GM19023 (cell line): ENCODE measurements around the gene CORO6.

Experiments used
- ATAC-seq: cut with Tn5 transposase; IDR thresholded peaks from one replicate; pipeline ENCODE4 v1.9.1; 2021; ENCODE audit warnings: mild to moderate bottlenecking, moderate library complexity; ENCODE audit not compliant: unreplicated experiment

Gene CORO6

DNA sequence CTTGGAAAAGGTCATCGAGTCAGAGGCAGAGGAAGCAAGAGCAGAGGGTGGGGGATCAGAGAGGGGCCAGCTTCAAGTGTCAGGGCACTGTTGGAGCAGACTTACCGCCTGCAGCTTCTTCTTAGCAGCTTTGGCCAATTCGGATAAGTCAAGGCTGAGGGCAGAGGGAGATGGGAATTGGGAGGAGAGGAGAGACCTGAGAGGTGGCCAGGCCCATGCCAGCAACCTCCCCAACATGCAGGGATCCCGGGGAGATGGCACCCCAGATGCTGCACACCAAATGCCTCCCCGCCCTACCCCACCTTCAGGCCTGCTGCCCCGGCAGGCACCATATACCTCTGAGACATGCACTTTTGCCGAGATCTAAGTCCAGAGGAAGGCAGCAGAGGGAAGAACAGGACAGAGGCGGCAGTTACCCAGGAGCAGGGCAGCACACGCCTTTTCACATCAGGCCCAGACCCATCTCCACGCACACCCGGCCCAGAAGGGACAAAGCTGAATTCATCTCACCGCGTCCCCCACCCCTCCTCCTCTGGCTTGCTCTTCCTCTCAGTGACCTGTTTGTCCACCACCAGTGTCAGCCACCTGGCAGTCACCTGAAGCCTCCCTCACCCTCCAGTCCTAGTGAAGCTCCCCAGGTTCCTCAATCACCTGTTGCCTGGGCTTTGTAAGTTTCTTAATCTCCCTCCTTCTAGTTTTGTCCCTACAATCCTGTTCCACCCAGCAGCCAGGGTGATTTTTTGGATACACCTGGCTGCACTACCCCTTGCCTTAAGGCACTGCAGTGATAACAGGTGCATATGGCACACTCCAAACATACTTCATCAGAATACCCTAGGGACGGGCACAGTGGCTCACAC, 43.9 kb downstream of the CORO6 start:
- ATAC-seq, result no peak

DNA sequence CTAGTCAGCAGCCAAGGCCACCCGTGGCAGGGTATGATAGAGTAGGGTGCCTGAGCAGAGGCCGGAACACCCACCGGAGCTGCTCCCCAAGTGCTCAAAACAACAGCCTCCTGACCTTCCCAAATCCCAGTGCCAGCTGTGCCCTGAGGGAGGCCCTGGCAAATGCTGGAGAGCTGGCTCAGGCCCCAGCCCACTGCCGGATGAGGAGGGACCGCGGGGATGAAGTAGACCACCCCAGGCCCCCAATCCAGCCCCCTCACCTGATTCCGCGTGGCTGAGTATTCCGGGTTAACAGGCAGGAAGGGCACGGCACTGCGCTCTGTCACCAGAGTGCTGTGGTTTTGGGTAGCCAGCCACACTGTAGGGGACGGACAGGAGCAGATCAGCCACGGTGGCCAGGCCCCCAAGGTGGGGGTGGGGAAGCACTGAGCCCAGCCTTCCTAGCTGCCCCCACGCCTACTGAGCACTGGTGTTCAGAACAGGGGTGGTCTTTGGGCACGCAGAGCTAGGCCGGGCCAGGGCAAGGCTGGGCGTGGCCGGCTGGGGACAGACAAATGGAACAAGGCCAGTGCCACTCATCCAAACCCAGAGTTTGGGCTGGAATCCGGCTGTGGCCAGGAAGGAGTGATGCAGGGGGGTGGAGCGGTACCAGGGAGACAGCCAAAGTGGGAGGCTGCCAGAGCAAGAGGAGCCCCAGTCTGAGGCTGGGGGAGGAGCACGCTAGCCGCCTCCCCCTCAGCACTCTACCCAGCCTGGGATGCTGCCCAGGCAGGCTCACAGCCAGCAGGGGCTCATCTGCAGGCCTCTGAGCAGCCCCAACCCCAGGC, 45.1 kb downstream of the CORO6 start:
- ATAC-seq, result no peak

DNA sequence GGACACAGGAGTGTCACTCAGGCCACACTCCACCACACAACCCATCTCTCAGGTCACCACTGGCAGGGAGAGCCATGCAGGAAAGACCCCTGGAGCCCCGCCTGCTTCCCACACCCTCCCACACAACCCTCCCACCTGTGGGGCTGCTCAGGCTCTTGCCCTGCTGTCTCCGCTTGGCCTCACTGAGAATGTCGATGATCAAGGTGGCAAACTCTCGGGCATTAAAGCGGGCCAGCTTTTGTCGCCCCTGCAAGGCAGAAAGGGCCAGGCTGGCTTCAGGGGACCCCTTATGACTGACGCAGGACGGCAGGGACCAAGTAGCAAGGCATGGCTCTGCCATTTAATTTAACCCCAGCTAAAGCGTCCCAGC, 45.7 kb downstream of the CORO6 start:
- ATAC-seq, result no peak

DNA sequence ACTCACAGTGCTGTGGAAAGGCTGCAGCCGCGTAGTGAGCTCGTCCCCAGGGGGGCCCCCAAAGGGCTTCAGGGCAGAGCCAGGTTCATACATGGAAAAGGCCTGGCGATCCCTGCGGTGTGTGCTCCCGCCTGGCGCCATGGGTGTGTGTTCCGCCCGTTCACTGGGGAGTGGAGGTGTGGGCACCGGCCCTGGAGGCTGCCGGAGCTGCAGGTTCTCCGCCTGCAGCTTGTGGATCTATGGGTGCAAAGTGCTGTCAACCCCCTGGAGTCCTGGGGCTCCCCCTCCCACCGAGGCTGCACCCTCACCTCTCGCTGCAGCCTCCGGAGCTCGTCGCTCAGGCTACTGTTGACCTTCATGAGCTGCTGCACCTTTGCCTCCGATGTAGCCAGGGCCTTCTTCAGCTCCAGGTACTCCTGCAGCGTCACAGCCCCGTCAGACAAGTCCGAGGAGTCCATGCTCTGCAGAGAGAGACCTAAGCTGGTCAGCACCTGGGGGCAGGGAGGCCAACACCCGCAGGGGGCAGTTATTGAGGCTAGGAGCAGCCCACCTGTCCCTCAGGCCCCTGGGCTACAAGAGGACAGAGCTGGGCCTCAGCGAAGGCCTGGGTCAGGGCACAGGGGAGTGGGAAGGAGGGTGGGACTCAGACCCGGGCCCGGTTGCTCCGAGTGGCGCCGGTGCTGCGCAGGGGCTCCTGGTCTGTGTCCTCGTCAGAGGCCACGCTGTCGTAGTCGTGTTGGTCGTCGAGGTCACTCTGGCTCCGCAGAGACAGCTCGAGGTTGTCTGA, 46.3 kb downstream of the CORO6 start:
- ATAC-seq, result no peak

DNA sequence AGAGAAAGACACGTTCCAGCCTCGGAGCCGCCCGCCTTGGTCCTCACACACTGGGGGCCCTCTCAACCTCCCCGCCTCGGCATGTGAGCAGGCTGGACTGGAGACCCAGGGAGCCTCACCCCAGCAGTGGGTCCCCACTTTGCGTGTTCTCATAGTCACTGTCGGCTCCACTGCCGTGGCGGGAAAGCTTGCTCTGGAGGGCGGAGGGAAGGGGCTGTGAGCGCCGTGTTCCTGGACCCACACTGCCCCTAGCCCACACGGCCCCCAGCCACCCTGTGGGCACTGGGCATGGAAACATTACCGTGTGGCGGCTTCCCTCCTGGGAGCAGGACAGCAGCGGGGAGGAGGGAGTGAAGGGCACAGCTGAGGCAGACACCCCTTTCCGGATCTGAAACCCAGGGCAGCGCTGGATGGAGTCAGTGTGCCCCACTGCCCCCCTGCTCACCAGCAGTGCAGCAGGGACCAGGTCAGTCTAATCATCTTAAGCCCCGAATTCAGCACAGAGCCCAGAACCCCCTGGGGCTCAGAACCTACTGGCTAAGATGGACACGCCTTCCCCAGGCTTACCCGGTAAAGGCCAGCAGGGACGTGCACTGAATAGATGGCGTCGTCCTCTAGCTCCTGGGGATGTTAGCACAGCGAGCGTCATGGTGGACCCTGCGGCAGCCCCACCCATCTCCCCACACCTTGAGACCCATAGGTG, 47.0 kb downstream of the CORO6 start:
- ATAC-seq, result no peak

DNA sequence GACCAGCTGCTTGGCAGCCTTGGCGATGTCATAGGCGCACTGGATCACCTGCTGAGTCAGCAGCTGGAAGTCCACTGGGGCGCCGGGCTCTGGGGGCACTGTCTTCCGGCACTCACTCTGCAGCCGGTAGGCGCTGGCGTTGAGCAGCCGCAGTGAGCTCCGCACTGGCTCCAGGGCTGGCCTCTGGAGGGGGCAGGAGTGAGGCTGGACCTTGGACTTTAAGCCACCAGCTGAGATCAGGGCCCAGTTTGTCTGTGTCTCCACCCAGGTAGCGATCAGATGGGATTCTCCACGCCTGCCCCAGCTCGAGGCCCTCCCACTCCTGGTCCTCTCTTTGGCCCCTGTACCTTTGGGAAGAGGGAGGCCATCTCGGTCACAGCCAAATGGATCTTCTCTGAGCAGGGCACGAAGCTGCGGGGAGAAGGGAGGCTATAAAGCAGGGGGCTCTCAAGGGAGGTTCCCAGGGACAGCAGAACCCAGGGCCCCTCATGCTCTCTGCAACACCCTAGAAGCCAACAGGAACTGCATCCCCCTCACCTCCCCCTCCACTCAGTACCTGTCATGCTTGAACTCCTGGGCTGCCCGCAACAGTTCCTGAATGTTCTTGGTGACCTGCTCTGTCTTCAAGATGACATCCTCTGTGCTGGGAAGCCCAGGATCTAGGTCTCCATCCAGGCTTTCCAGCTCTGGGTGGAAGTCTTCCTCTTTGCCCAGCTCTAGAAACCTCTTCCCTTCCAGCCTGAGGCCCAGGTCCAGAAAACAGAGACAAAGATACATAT, 47.8 kb downstream of the CORO6 start:
- no peak for ATAC-seq

DNA sequence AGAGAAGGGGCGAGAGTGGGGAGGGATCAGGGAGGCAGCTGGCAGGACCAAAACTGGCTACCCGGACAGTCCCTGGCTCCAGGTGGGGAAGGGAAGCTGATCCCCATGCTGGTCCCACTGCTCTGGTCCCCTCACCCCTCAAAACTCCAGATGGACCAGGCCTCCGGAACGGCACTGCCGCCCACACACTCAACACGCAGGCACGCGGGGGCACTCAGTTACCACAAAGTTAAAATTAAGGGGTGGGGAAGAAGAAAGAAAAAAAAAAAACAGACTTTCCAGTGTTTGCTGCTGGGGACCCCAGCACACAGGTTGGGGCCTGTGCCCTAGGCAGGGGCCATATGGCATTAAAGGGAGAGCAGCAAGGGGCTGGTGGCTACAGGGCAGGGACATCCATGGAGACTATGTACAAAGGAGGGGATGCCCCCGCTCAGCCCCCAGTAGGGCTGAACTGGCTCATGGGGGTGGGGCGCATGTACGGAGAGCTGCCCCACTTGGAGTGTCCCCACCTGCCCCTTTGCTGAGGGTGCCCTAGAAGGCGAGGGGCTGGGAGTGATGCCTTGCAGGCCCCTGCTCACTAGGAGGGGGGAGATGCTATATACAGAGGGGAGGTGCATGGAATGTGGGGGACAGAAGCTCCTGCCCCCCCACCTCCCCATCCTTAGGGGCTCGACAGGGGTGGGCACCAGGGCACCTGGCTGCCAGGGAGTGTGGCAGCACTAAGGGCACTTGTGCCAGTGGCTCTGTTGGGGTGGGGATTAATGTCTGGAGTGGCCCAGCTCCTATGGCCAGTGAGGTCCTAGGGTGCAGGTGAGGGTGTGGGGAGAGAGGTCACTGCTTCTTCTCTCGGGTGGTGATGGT, 48.6 kb downstream of the CORO6 start:
- no peak for ATAC-seq

DNA sequence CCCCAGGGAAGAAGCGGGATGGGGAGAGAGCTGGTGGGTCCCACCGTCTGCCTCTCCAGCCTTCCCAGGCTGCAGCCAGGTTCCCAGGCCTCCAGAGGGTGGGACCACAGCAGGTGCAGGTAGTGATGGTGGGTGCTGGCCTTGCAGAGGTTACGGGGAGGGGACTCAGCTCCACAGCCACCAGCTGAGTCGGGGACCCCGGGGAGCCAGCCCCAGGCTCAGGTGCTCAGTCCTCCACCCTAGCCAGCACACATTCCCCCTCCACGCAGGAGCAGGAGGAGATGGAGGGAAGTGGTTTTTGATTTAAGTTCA, 49.2 kb downstream of the CORO6 start:
- ATAC-seq, result no peak

DNA sequence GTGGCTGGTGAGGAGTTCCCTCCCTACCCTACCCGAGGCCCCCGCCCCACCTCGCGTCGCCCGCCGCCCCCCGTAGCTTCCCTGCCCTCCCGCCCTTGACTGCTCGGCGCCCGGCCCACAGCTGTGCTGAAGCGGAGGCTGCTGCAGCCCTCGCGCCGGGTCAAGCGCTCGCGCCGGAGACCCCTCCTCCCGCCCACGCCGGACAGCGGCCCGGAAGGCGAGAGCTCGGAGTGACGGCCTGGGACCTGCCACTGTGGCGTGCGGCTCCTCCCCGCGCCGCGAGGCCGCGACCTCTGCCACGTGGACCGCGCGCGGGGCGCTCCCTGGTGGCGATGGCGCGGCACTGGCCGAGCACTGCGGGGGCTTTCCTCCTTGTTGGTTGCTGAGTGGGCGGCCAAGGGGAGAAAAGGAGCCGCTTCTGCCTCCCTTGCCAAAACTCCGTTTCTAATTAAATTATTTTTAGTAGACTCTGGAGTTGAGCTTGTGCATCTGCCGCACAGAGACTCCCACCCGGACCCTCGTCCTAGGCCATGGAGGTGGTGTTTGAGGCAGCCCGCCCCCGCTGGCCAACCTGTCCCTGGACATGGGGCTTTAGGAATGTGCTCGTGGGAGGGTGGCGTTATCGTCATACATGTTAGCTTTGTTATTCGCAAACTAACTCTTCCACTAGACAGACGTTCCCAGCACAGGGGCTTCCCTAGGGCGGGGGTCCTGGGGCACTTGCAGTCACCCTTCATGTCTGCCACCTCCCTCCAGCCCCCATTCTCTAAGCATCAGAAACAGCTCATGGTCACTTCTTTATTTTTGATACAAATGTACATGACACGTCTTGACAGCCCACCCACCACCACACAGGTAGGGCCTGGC, 49.8 kb downstream of the CORO6 start:
- ATAC-seq, result no peak

DNA sequence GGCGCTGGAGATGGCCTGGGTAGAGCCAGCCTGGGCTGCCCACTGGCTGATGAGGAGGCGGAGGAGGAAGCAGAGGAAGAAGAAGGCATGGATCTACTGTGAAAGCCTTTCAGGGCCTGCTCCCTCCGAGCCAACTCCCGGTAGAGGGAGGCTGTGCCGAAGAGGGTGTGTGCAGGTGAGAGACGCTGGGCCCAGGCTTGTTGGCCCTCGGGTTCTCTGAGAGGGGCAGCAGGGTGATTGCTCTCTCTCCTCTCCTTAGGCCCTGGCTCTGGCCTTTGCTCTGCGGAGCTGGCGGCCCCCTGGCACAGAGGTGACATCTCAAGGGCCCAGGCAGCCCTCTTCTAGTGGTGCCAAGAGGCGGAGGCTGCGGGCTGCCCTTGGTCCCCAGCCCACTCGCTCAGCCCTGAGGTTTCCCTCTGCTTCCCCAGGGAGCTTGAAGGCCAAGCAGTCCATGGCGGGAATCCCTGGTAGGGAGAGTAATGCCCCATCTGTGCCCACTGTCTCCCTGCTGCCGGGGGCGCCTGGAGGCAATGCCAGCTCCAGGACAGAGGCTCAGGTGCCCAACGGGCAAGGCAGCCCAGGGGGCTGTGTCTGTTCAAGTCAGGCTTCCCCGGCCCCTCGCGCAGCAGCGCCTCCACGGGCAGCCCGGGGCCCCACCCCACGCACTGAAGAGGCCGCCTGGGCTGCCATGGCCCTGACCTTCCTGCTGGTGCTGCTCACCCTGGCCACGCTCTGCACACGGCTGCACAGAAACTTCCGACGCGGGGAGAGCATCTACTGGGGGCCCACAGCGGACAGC, 50.6 kb downstream of the CORO6 start:
- ATAC-seq, result no peak

DNA sequence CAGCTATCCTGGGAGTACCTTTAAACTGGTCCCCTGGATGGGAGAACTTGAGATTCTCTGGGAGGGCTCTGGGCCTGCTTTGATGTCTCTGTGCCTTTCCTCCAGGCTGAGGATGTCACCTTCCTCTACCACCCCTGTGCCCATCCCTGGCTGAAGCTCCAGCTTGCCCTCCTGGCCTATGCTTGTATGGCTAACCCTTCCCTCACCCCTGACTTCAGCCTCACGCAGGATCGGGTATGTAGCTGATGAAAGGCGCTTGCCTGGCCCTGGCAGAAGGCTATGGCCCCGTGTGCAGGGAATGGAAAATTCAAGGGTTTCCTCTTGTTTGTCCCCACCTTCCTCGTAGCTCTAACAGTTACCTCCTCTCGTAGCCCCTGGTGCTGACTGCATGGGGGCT, 51.2 kb downstream of the CORO6 start:
- ATAC-seq, result no peak

DNA sequence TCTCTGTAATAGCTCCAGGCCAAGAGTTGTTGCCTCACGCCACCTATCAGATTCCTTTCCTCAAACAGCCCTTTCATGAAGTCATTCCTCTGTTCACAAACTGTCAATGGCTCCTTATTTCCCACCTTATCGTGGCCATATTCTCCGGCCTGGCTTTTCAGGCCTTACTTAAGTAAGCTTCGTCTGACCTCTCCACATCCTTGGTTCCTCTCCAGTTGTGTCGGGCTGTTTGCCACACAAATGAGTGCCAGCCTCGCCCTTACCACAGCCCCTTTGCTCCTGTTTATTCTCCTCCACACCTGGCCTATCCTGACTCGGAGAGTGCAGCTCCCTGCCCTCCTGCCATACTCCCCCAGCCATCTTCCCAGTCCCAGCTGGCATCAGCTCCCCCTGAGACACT, 52.2 kb downstream of the CORO6 start:
- ATAC-seq, result no peak

DNA sequence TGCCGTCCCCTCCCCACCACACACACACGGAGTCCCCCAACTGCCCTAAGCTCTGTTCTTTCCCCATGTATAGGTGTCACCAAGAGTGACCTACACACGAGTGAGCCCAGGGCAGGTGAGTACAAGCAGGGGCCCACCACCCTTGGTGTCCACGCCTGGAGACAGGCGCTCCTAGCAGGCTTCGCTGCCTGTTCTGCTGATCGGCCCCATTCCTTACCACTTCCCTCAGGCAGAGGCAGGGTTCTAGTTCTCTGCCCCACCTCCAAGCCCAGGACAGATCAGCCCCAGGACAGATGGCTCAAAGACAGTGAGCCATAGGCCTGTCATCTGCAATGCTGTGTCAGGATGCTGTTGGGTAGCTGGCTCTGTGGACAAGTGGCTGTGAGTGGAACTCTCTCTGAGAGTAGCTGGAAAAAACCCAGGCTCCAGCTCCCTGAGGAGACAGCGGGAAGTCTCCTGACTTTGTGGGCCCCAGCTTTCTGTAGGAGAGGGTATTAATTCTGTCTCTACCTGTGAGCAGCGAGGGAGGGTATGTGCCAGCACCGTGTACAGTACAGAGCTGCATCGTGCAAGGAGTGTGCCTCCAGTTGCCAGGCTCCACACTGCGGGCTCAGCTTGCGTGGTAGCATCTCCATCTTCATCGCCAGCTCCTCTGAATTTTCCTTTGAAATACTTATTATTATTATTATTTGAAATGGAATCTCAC, 53.3 kb downstream of the CORO6 start:
- ATAC-seq, result no peak

DNA sequence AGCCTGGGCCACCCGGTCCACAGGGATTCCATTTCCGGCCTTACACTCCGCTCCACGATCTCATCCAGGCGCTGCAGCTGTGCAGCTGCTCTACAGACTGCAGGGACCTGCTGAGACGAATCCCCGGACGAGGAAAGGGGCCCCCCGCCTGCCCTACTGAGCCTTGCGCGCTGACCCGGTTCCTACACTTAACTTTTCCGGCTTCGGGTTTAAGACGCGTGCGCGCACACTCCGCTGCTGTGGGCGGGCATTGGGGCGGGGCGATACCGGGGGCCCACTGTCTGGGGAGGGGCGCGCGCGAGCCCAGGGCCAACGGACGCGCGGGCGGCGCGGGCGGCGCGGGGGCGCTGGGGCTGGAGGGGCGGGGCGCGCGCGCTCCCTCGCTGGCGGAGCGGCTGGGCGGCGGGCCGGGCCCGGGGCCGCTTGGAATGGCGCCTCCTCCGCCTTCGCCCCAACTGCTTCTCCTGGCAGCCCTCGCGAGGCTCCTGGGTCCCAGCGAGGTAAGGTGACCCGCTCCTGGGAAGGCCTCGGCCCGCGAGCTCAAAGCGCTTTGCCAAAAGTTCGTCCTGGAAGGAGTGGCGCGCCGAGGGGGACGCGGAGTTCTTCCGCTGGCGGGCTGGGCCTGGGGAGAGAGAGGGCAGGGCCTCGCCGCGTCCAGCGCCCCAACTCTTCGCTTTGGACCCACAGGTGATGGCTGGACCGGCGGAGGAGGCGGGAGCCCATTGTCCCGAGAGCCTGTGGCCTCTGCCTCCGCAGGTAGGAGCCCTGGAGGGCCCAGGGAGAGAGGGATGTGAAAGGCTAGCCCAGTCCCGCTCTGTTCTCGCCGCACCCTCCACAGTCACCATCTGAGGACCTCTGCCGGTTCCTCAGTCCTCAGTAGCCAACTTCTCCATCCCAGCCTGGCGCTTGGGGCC, 54.1 kb downstream of the CORO6 start, which contains the start of gene TP53I13:
Gene TP53I13 (plus strand): TSS at position 371 of the 914 bp plus-strand sequence. CDS start 58 bp downstream, at position 429.
- peak; percentile 45 for ATAC-seq

DNA sequence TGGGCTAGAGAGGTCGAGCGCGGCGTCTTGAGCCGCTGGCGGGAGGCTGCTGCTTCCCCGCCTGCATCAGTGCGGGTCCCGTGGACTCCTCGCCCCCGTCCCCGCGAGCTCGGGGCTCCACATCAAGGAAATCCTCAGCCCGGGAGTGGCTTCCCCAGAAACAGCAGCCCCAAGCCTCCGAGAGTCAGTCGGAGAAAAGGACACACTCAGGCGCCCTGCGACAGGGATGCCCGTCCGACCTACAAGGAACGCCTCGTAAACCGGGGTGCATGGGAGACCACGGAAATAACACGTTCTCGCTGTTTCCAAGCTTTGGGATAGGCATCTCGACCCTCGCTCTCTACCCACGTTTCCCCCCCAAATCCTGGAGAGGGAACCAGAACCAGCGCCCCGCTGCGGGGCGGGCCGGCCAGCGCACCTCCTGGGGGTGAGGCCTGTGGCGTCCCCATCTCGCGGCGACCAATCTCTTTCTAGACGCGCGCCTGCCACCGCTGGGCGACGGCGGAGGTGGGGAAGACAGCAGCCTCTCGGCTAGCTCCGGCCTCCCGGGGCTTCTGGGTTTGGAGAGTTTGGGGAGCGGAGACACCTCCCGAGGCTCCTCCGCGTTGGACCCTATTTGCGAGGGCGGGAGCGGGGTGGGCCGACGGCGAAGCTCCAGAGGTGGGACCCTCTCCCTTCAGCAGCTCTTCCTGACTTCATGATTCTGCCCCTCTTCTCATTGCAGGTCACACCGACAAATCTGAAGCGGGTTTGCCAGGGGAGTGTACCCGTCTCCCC, 55.0 kb downstream of the CORO6 start:
- ATAC-seq, result peak; percentile 44
